MM.1S (cell line): ENCODE results near the gene ADAM8.
"Not testable (repeated sequence)": the region's sequence is repeated elsewhere in the genome, so short reads cannot be mapped to it uniquely, and the experiment has no call there.

ENCODE experiments used
- DNase-seq: peaks from one replicate; pipeline ENCODE4 v3.0.0-alpha.2; 2015
- H2AFZ ChIP-seq: fragments of 300-600 bp; sonication (generic); 2 replicates; pipeline ENCODE4 v1.6.0; 2016; ENCODE audit warnings: antibody characterized with exemption, low read length
- H3F3A ChIP-seq: fragments of 300-600 bp; sonication (generic); 2 replicates; pipeline ENCODE4 v1.6.1; 2016; ENCODE audit warnings: mild to moderate bottlenecking, antibody characterized with exemption, low read length, moderate library complexity, mixed read lengths; ENCODE audit not compliant: insufficient read depth
- H3K27ac ChIP-seq: fragments of 300-600 bp; sonication (generic); 2 replicates; pipeline ENCODE4 v1.5.1; 2016; ENCODE audit warnings: mild to moderate bottlenecking, low read length
- H3K27me3 ChIP-seq: fragments of 300-600 bp; sonication (generic); replicated peaks from 2 replicates; pipeline ENCODE4 v1.6.0; 2016; ENCODE audit warnings: low read length; ENCODE audit not compliant: insufficient read depth
- H3K36me3 ChIP-seq: fragments of 300-600 bp; sonication (generic); replicated peaks from 2 replicates; pipeline ENCODE4 v1.6.1; 2016; ENCODE audit warnings: mild to moderate bottlenecking, low read length, mixed read lengths; ENCODE audit not compliant: insufficient read depth
- H3K4me1 ChIP-seq: fragments of 300-600 bp; sonication (generic); 2 replicates; pipeline ENCODE4 v1.6.1; 2016; ENCODE audit warnings: low read length, mixed read lengths
- H3K4me2 ChIP-seq: fragments of 300-600 bp; sonication (generic); 2 replicates; pipeline ENCODE4 v1.6.0; 2016; ENCODE audit warnings: low read depth, low read length
- H3K4me3 ChIP-seq: fragments of 300-600 bp; sonication (generic); 2 replicates; pipeline ENCODE4 v1.5.1; 2016; ENCODE audit warnings: low read length, mixed read lengths
- H3K79me2 ChIP-seq: fragments of 300-600 bp; sonication (generic); 2 replicates; pipeline ENCODE4 v1.6.1; 2016; ENCODE audit warnings: mixed run types, low read length, mixed read lengths
- H3K9ac ChIP-seq: fragments of 300-600 bp; sonication (generic); 2 replicates; pipeline ENCODE4 v1.6.1; 2016; ENCODE audit warnings: low read length, mixed read lengths
- H3K9me2 ChIP-seq: fragments of 300-600 bp; sonication (generic); replicated peaks from 2 replicates; pipeline ENCODE4 v1.6.1; 2016; ENCODE audit warnings: mild to moderate bottlenecking, low read length, mixed read lengths; ENCODE audit not compliant: insufficient read depth
- H3K9me3 ChIP-seq: fragments of 300-600 bp; sonication (generic); replicated peaks from 2 replicates; pipeline ENCODE4 v1.6.1; 2016; ENCODE audit warnings: mild to moderate bottlenecking, low read length, mixed read lengths; ENCODE audit not compliant: insufficient read depth
- H4K20me1 ChIP-seq: fragments of 300-600 bp; sonication (generic); 2 replicates; pipeline ENCODE4 v1.6.1; 2016; ENCODE audit warnings: mild to moderate bottlenecking, low read length, moderate library complexity, mixed read lengths; ENCODE audit not compliant: insufficient read depth
- EZH2 ChIP-seq: fragments of 300-600 bp; sonication (generic); optimal IDR thresholded peaks from 2 replicates; pipeline ENCODE3; 2017; ENCODE audit warnings: low read depth, mild to moderate bottlenecking, antibody characterized with exemption, low read length, mixed read lengths
- EZH2phosphoT487 ChIP-seq: fragments of 300-600 bp; sonication (generic); IDR thresholded peaks from 2 replicates; pipeline ENCODE4 v1.6.1; 2018; ENCODE audit warnings: antibody characterized with exemption, low read length
- TF ChIP-seq, protein P1 (sequence below): fragments of 300-600 bp; sonication (generic); IDR thresholded peaks from 2 replicates; pipeline ENCODE4 v1.5.1; 2016; ENCODE audit warnings: antibody characterized with exemption, low read length, mixed read lengths

The ADAM8 gene

DNA sequence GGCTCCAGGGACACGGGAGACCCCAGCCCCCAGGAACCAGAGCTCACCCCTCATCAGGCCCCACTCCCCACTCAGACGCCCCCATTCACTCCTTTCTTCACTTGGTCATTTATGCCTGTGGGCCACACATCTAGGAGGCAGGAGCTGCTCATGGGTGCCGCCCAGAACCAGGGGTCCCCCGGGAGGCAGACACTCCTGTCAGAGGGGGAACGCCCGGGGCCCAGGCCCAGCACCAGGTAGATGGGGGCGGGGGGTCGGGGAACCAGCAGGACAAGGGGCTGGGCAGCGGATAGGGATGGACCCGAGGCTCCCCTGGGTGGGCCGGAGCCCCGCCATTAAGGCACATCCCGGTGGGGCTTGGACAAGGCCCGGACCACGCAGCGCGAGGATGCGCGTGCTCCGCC is 48.2 kb upstream of the ADAM8 start:
- DNase-seq, result no peak
- TF ChIP-seq EZH2phosphoT487 (no peak), EZH2 (no peak)
- TF ChIP-seq, protein P1, sequence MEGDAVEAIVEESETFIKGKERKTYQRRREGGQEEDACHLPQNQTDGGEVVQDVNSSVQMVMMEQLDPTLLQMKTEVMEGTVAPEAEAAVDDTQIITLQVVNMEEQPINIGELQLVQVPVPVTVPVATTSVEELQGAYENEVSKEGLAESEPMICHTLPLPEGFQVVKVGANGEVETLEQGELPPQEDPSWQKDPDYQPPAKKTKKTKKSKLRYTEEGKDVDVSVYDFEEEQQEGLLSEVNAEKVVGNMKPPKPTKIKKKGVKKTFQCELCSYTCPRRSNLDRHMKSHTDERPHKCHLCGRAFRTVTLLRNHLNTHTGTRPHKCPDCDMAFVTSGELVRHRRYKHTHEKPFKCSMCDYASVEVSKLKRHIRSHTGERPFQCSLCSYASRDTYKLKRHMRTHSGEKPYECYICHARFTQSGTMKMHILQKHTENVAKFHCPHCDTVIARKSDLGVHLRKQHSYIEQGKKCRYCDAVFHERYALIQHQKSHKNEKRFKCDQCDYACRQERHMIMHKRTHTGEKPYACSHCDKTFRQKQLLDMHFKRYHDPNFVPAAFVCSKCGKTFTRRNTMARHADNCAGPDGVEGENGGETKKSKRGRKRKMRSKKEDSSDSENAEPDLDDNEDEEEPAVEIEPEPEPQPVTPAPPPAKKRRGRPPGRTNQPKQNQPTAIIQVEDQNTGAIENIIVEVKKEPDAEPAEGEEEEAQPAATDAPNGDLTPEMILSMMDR, result no peak
- peak overlapping the region; percentile 47; the same call in 1 of the 2 replicates for H3K4me2 ChIP-seq
- peaks cover 46% of the 10 kb centered on the region for H3K27me3 ChIP-seq
- no peaks in the 10 kb centered on the region for H3K9me3 ChIP-seq
- H4K20me1 ChIP-seq, result no peaks in the 10 kb centered on the region
- H3K36me3 ChIP-seq, result no peaks in the 10 kb centered on the region
- no peaks in the 10 kb centered on the region for H3K79me2 ChIP-seq
- 0 out of 2 replicates have a peak overlapping the region, but pooled peaks have one; percentile 35 for H2AFZ ChIP-seq
- no peaks in the 10 kb centered on the region for H3K4me1 ChIP-seq
- H3K9ac ChIP-seq, result no peak overlapping the region
- H3K27ac ChIP-seq, result no peak overlapping the region
- no peaks in the 10 kb centered on the region for H3K9me2 ChIP-seq
- H3K4me3 ChIP-seq, result 0 out of 2 replicates have a peak overlapping the region, but pooled peaks have one; percentile 9
- H3F3A ChIP-seq, result no peaks in the 10 kb centered on the region

DNA sequence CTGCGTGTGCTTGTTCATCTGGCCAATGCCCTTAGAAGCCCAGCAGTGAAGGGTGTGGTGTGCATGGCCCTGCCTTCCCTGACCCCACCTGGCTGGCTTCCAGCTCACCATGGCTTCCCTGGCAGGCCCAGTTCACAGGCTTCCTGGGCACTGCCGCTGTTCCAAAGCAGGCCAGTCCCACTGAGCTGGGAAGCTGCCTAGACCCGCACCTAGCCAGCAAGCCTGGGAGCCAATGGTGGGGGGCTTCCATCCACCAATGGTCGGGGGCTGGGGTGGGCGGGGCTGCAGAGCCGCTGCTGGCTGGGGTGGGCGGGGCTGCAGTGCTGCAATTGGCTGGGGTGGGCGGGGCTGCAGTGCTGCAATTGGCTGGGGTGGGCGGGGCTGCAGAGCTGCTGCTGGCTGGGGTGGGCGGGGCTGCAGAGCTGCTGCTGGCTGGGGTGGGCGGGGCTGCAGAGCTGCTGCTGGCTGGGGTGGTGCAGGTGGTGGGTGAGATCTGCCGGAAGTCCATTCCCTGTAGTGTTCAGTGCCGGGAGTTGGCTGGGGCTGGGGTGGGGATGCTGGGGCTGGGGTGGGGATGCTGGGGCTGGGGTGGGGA is 47.6 kb upstream of the ADAM8 start:
- Histone ChIP-seq H3K9me2 (no peaks in the 10 kb centered on the region), H2AFZ (no peak overlapping the region), H3F3A (no peaks in the 10 kb centered on the region), H4K20me1 (no peaks in the 10 kb centered on the region), H3K79me2 (no peaks in the 10 kb centered on the region), H3K27ac (no peak overlapping the region), H3K27me3 (peaks cover 43% of the 10 kb centered on the region), H3K4me1 (no peaks in the 10 kb centered on the region), H3K4me2 (no peak overlapping the region; the same call in 1 of the 2 replicates), H3K9ac (no peak overlapping the region), H3K36me3 (no peaks in the 10 kb centered on the region), H3K9me3 (no peaks in the 10 kb centered on the region), H3K4me3 (no peak overlapping the region)
- peak; percentile 37 for DNase-seq
- TF ChIP-seq, protein P1, result no peak
- TF ChIP-seq EZH2, result no peak
- no peak for TF ChIP-seq EZH2phosphoT487

DNA sequence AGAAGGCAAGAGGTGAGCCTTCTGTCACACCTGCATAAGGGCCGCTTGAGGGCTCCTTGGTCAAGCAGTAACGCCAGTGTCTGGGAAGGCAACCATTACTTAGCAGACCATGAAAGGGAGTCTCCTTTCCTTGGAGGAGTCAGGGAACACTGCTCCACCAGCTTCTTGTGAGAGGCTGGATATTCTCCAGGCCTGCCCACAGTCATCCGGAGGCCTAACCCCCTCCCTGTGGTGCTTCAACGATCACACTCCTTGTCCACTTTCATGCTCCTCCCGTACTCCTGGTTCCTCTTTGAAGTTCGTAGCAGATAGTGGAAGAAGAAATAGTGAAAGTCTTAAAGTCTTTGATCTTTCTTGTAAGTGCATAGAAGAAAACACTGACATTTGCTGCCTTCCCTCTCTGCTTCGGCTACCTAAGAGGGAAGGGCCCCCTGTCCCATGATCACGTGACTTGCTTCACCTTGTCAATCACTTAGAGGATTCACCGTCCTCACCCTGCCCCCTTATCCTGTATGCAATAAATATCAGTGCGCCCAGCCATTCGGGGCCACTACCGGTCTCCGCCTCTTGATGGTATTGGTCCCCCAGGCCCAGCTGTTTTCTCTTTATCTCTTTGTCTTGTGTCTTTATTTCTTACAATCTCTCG is 45.5 kb upstream of the ADAM8 start:
- H3K27me3 ChIP-seq, result peaks cover 22% of the 10 kb centered on the region
- H3K4me1 ChIP-seq, H3K4me3 ChIP-seq, H3K79me2 ChIP-seq, H3K9me2 ChIP-seq, H4K20me1 ChIP-seq, H3F3A ChIP-seq, H2AFZ ChIP-seq, H3K27ac ChIP-seq, DNase-seq, H3K9ac ChIP-seq, H3K9me3 ChIP-seq, H3K36me3 ChIP-seq, H3K4me2 ChIP-seq: not testable (repeated sequence)

DNA sequence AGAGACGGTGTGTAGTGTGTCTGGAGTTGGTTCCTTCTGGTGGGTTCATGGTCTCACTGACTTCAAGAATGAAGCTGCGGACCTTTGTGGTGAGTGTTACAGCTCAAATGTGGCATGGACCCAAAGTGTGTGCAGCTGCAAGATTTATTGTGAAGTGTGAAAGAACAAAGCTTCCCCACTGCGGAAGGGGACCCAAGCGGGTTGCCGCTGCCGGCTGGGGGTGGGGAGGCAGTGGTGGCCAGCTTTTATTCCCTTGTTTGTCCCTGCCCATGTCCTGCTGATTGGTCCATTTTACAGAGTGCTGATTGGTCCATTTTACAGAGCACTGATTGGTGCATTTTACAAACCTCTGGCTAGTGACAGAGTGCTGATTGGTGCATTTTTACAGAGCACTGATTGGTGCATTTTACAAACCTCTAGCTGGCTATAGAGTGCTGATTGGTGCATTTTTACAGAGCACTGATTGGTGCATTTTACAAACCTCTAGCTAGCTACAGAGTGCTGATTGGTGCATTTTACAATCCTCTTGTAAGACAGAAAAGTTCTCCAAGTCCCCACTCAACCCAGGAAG is 44.3 kb upstream of the ADAM8 start:
- H3K9me2 ChIP-seq, H3K36me3 ChIP-seq, H3K4me2 ChIP-seq, DNase-seq, H3K79me2 ChIP-seq, H3K9me3 ChIP-seq, H3K4me1 ChIP-seq, H3K27ac ChIP-seq, H2AFZ ChIP-seq, H3K27me3 ChIP-seq, H3K9ac ChIP-seq, H4K20me1 ChIP-seq, H3K4me3 ChIP-seq, H3F3A ChIP-seq: not testable (repeated sequence)
